OCI-LY7 (cell line): ENCODE measurements around the gene STK32A. TPM values are rescaled to one million over a fixed set of nuclear protein-coding genes. Genes with fewer than 3 reads are reported as not detected.

Experiments used
- BruUV-seq: library from RNA; stranded (reverse); fragments of 400-500 nt; replicated peaks from 2 replicates; lab custom pipeline; 2021; lab: Mats Ljungman, UMichigan
- CTCF ChIA-PET: fragments of 300-600 bp; sonication (Branson Sonifier 250); formaldehyde crosslinking; loops from one replicate; lab custom pipeline; 2022; ENCODE audit warnings: antibody characterized with exemption; ENCODE audit not compliant: unreplicated experiment; lab: Charles Lee
- POLR2A ChIA-PET: fragments of 300-600 bp; sonication (Branson Sonifier 250); formaldehyde crosslinking; loops from one replicate; lab custom pipeline; 2022; ENCODE audit warnings: antibody characterized with exemption; lab: Charles Lee
- DNase-seq: peaks from one replicate; pipeline ENCODE4 v3.0.0-alpha.2; 2015; ENCODE audit warnings: low spot score
- H2AFZ ChIP-seq: fragments of 200-600 bp; sonication (generic), shearing (Covaris generic); 2 replicates; pipeline ENCODE4 v1.6.1; 2014; ENCODE audit warnings: mild to moderate bottlenecking, antibody characterized with exemption, low read length, moderate library complexity
- H3K27ac ChIP-seq: fragments of 200-600 bp; sonication (generic); 2 replicates; pipeline ENCODE4 v1.5.1; 2014; ENCODE audit warnings: mixed run types, low read depth, mild to moderate bottlenecking, moderate library complexity, low read length, inconsistent platforms; ENCODE audit not compliant: poor library complexity, severe bottlenecking
- H3K36me3 ChIP-seq: fragments of 200-600 bp; sonication (generic); 2 replicates; pipeline ENCODE4 v1.6.1; 2014; ENCODE audit warnings: mild to moderate bottlenecking, antibody characterized with exemption, low read length, moderate library complexity, mixed read lengths; ENCODE audit not compliant: insufficient read depth
- H3K4me1 ChIP-seq: fragments of 200-600 bp; sonication (generic); 2 replicates; pipeline ENCODE4 v1.5.1; 2014; ENCODE audit warnings: mild to moderate bottlenecking, low read length; ENCODE audit not compliant: insufficient read depth, poor library complexity, severe bottlenecking
- H3K4me2 ChIP-seq: fragments of 200-600 bp; sonication (generic); 2 replicates; pipeline ENCODE4 v1.6.1; 2014; ENCODE audit warnings: mild to moderate bottlenecking, low read length
- H3K4me3 ChIP-seq: fragments of 200-600 bp; sonication (generic); 2 replicates; pipeline ENCODE4 v1.5.1; 2014; ENCODE audit warnings: mild to moderate bottlenecking, low read depth, low read length; ENCODE audit not compliant: poor library complexity, severe bottlenecking
- H3K79me2 ChIP-seq: fragments of 200-600 bp; sonication (generic); 2 replicates; pipeline ENCODE4 v1.6.1; 2016; ENCODE audit warnings: low read depth, mild to moderate bottlenecking, low read length, moderate library complexity, mixed read lengths; ENCODE audit not compliant: insufficient read depth
- H3K9me2 ChIP-seq: fragments of 200-600 bp; sonication (generic); 2 replicates; pipeline ENCODE4 v1.6.1; 2016; ENCODE audit warnings: mild to moderate bottlenecking, low read length, mixed read lengths; ENCODE audit not compliant: insufficient read depth
- H3K9me3 ChIP-seq: fragments of 200-600 bp; sonication (generic); 2 replicates; pipeline ENCODE4 v1.6.1; 2014; ENCODE audit warnings: mild to moderate bottlenecking, mixed run types, low read length, mixed read lengths
- H4K20me1 ChIP-seq: fragments of 200-600 bp; sonication (generic); 2 replicates; pipeline ENCODE4 v1.6.1; 2014; ENCODE audit warnings: mild to moderate bottlenecking, antibody characterized with exemption, low read length, moderate library complexity, mixed read lengths; ENCODE audit not compliant: insufficient read depth
- CTCF ChIP-seq: fragments of 200-600 bp; sonication (generic); conservative IDR thresholded peaks from 2 replicates; pipeline ENCODE4 v1.5.1; 2014; ENCODE audit warnings: mild to moderate bottlenecking, antibody characterized with exemption, low read length, moderate library complexity, mixed read lengths
- EZH2phosphoT487 ChIP-seq: fragments of 200-600 bp; sonication (generic); IDR thresholded peaks from 2 replicates; pipeline ENCODE4 v1.6.1; 2018; ENCODE audit warnings: low read depth, borderline replicate concordance, mild to moderate bottlenecking, mixed run types, antibody characterized with exemption, low read length, moderate library complexity, mixed read lengths
- intact Hi-C: fragments of 100-400 bp; cut with micrococcal nuclease; formaldehyde crosslinking; loops from one replicate; pipeline ENCODE4 v1.10.0; 2022; ENCODE audit not compliant: unreplicated experiment
- total RNA-seq, 2 experiments: library from RNA; depleted of rRNA in 1 of 2; stranded (reverse); fragments of >200 nt in 1 of 2; shearing (Covaris generic) in 1 of 2; gene quantifications; 2 replicates each; pipeline ENCODE4 v1.2.3, GENCODE V29; 2014 to 2022

STK32A gene
- total RNA-seq, 2 experiments from 2014 or later, result not detected

GRCh38 chr5:147382776-147383175 lies 147.9 kb downstream of the STK32A start:
- H3K4me1 ChIP-seq, result no peaks in the 10 kb centered on the region
- no peak overlapping the region for H3K4me2 ChIP-seq
- POLR2A ChIA-PET, result interaction anchor here (0.8 kb wide), 1 partner anchor 14 kb away, joined by 3 read pairs; no protein-coding TSS in a partner anchor
- H4K20me1 ChIP-seq, result no peaks in the 10 kb centered on the region
- H2AFZ ChIP-seq, result no peak overlapping the region
- H3K9me2 ChIP-seq, result no peaks in the 10 kb centered on the region
- no peaks in the 10 kb centered on the region for H3K79me2 ChIP-seq
- no TSS peak for BruUV-seq
- TF ChIP-seq CTCF (no peak), EZH2phosphoT487 (no peak)
- H3K27ac ChIP-seq, result no peak overlapping the region
- intact Hi-C loops, result no loop called here
- no peaks in the 10 kb centered on the region for H3K9me3 ChIP-seq
- DNase-seq, result no peak
- CTCF ChIA-PET, result no interaction called here
- H3K36me3 ChIP-seq, result no peaks in the 10 kb centered on the region
- no peak overlapping the region for H3K4me3 ChIP-seq

GRCh38 chr5:147384346-147385193 lies 149.7 kb downstream of the STK32A start:
- TF ChIP-seq CTCF (no peak), EZH2phosphoT487 (no peak)
- Histone ChIP-seq H3K79me2 (no peaks in the 10 kb centered on the region), H3K36me3 (no peaks in the 10 kb centered on the region), H3K27ac (no peak overlapping the region), H2AFZ (no peak overlapping the region), H3K9me2 (no peaks in the 10 kb centered on the region), H3K4me1 (no peaks in the 10 kb centered on the region), H3K9me3 (no peaks in the 10 kb centered on the region), H3K4me3 (no peak overlapping the region), H3K4me2 (no peak overlapping the region), H4K20me1 (no peaks in the 10 kb centered on the region)
- no peak for DNase-seq
- BruUV-seq, result no TSS peak
- intact Hi-C loops, result no loop called here
- POLR2A ChIA-PET, result no interaction called here
- CTCF ChIA-PET, result no interaction called here

- TF ChIP-seq EZH2phosphoT487 (no peak), CTCF (no peak)
- Histone ChIP-seq H3K27ac (no peak overlapping the region), H3K4me3 (no peak overlapping the region), H4K20me1 (no peaks in the 10 kb centered on the region), H3K4me2 (no peak overlapping the region), H3K4me1 (no peaks in the 10 kb centered on the region), H2AFZ (no peak overlapping the region), H3K9me2 (no peaks in the 10 kb centered on the region), H3K79me2 (no peaks in the 10 kb centered on the region), H3K9me3 (no peaks in the 10 kb centered on the region), H3K36me3 (no peaks in the 10 kb centered on the region)
- ChIA-PET CTCF (no interaction called here), POLR2A (interaction anchor here (1.1 to 1.3 kb wide), 2 partner anchors 11 to 30 kb away, joined by 3 read pairs; no protein-coding TSS in a partner anchor)
- intact Hi-C loops, result no loop called here
- BruUV-seq, result no TSS peak
- DNase-seq, result no peak
Observed at GRCh38 chr5:147387109-147387508, 152.3 kb downstream of the STK32A start.
